Activated naive CD4-positive, alpha-beta T cell treated with anti-CD3 and anti-CD28 coated beads for 36 hours (primary cell): ENCODE data around the gene WSCD2. TPM values are rescaled to one million over a fixed set of nuclear protein-coding genes. Genes with fewer than 3 reads are reported as not detected.

Experiments
- CTCF ChIA-PET: fragments of 350-600 bp; sonication (Branson Sonifier 250); formaldehyde crosslinking; loops from one replicate; lab custom pipeline; 2021; ENCODE audit warnings: antibody characterized with exemption; lab: Charles Lee
- DNase-seq: peaks from one replicate; pipeline ENCODE4 v3.0.0-alpha.2; 2020
- H3K27ac Mint-ChIP-seq: one replicate; pipeline ENCODE4 v1.8.0; 2021; ENCODE audit warnings: mild to moderate bottlenecking, mixed read lengths
- H3K27me3 Mint-ChIP-seq: one replicate; pipeline ENCODE4 v1.8.0; 2021; ENCODE audit warnings: low read depth, mixed read lengths
- H3K36me3 Mint-ChIP-seq: one replicate; pipeline ENCODE4 v1.8.0; 2021; ENCODE audit warnings: low read depth, mixed read lengths
- H3K4me1 Mint-ChIP-seq: one replicate; pipeline ENCODE4 v1.8.0; 2021; ENCODE audit warnings: low read depth, mixed read lengths
- H3K4me3 Mint-ChIP-seq: one replicate; pipeline ENCODE4 v1.8.0; 2021; ENCODE audit warnings: mild to moderate bottlenecking, moderate library complexity, mixed read lengths
- H3K9me3 Mint-ChIP-seq: one replicate; pipeline ENCODE4 v1.8.0; 2021; ENCODE audit warnings: mixed read lengths
- intact Hi-C: fragments of 100-400 bp; cut with micrococcal nuclease; formaldehyde crosslinking; loops from one replicate; pipeline ENCODE4 v1.15.1; 2023
- total RNA-seq, 2 experiments: library from RNA; stranded (reverse); gene quantifications; one replicate each; pipeline ENCODE4 v1.2.3, GENCODE V29; 2021

Gene WSCD2
- total RNA-seq, 2 experiments from 2014 or later, result not detected

- Mint-ChIP-seq H3K27me3 (peaks cover 20% of the 10 kb centered on the region), H3K36me3 (no peaks in the 10 kb centered on the region), H3K4me1 (no peaks in the 10 kb centered on the region), H3K4me3 (no peak overlapping the region), H3K9me3 (peaks cover 3% of the 10 kb centered on the region), H3K27ac (no peak overlapping the region)
- intact Hi-C loops, result no loop called here
- CTCF ChIA-PET, result no interaction called here
- DNase-seq, result no peak
These were observed 7.2 kb upstream of the WSCD2 start for GRCh38 chr12:108121728-108122471.

- H3K36me3 Mint-ChIP-seq, result no peaks in the 10 kb centered on the region
- no peaks in the 10 kb centered on the region for H3K4me1 Mint-ChIP-seq
- no peak overlapping the region for H3K4me3 Mint-ChIP-seq
- peaks cover 27% of the 10 kb centered on the region for H3K27me3 Mint-ChIP-seq
- peaks cover 3% of the 10 kb centered on the region for H3K9me3 Mint-ChIP-seq
- intact Hi-C loops, result no loop called here
- no peak overlapping the region for H3K27ac Mint-ChIP-seq
- CTCF ChIA-PET, result no interaction called here
- DNase-seq, result no peak
These were observed 6.4 kb upstream of the WSCD2 start for GRCh38 chr12:108122644-108123043.

- Mint-ChIP-seq H3K36me3 (no peaks in the 10 kb centered on the region), H3K27ac (no peak overlapping the region), H3K9me3 (peaks cover 3% of the 10 kb centered on the region), H3K27me3 (peaks cover 28% of the 10 kb centered on the region), H3K4me1 (no peaks in the 10 kb centered on the region), H3K4me3 (no peak overlapping the region)
- CTCF ChIA-PET, result no interaction called here
- DNase-seq, result no peak
- intact Hi-C loops, result no loop called here
These were observed 5.7 kb upstream of the WSCD2 start for GRCh38 chr12:108123402-108123801.

- peaks cover 28% of the 10 kb centered on the region for H3K27me3 Mint-ChIP-seq
- peaks cover 2% of the 10 kb centered on the region for H3K4me1 Mint-ChIP-seq
- CTCF ChIA-PET, result no interaction called here
- no peak overlapping the region for H3K27ac Mint-ChIP-seq
- no peak overlapping the region for H3K4me3 Mint-ChIP-seq
- intact Hi-C loops, result no loop called here
- no peak for DNase-seq
- H3K9me3 Mint-ChIP-seq, result peaks cover 3% of the 10 kb centered on the region
- H3K36me3 Mint-ChIP-seq, result no peaks in the 10 kb centered on the region
These were observed 4.0 kb upstream of the WSCD2 start for GRCh38 chr12:108125073-108125472.

GRCh38 chr12:108126212-108126611 lies 2.9 kb upstream of the WSCD2 start:
- CTCF ChIA-PET, result no interaction called here
- DNase-seq, result no peak
- Mint-ChIP-seq H3K36me3 (no peaks in the 10 kb centered on the region), H3K4me3 (no peak overlapping the region), H3K27ac (no peak overlapping the region), H3K9me3 (peaks cover 3% of the 10 kb centered on the region), H3K4me1 (peaks cover 2% of the 10 kb centered on the region), H3K27me3 (peaks cover 30% of the 10 kb centered on the region)
- intact Hi-C loops, result no loop called here

- H3K27ac Mint-ChIP-seq, result no peak overlapping the region
- CTCF ChIA-PET, result no interaction called here
- H3K9me3 Mint-ChIP-seq, result peaks cover 3% of the 10 kb centered on the region
- H3K36me3 Mint-ChIP-seq, result no peaks in the 10 kb centered on the region
- H3K27me3 Mint-ChIP-seq, result peaks cover 31% of the 10 kb centered on the region
- intact Hi-C loops, result no loop called here
- peaks cover 2% of the 10 kb centered on the region for H3K4me1 Mint-ChIP-seq
- no peak overlapping the region for H3K4me3 Mint-ChIP-seq
- DNase-seq, result no peak
These were observed 2.0 kb upstream of the WSCD2 start for GRCh38 chr12:108126990-108127501.

- DNase-seq, result no peak
- CTCF ChIA-PET, result no interaction called here
- H3K9me3 Mint-ChIP-seq, result peaks cover 2% of the 10 kb centered on the region
- H3K27ac Mint-ChIP-seq, result no peak overlapping the region
- intact Hi-C loops, result no loop called here
- peaks cover 34% of the 10 kb centered on the region for H3K27me3 Mint-ChIP-seq
- no peak overlapping the region for H3K4me3 Mint-ChIP-seq
- H3K4me1 Mint-ChIP-seq, result peaks cover 2% of the 10 kb centered on the region
- H3K36me3 Mint-ChIP-seq, result no peaks in the 10 kb centered on the region
These were observed 1.4 kb upstream of the WSCD2 start for GRCh38 chr12:108127654-108128053.

GRCh38 chr12:108128221-108129016 lies 669 bp upstream of the WSCD2 start:
- CTCF ChIA-PET, result no interaction called here
- no peak overlapping the region for H3K27ac Mint-ChIP-seq
- no peaks in the 10 kb centered on the region for H3K9me3 Mint-ChIP-seq
- DNase-seq, result no peak
- intact Hi-C loops, result no loop called here
- H3K4me3 Mint-ChIP-seq, result no peak overlapping the region
- peaks cover 2% of the 10 kb centered on the region for H3K4me1 Mint-ChIP-seq
- H3K27me3 Mint-ChIP-seq, result peaks cover 35% of the 10 kb centered on the region
- no peaks in the 10 kb centered on the region for H3K36me3 Mint-ChIP-seq

GRCh38 chr12:108131035-108131434 lies 1.9 kb downstream of the WSCD2 start:
- CTCF ChIA-PET, result no interaction called here
- no peaks in the 10 kb centered on the region for H3K36me3 Mint-ChIP-seq
- no peak overlapping the region for H3K27ac Mint-ChIP-seq
- no peaks in the 10 kb centered on the region for H3K9me3 Mint-ChIP-seq
- peaks cover 32% of the 10 kb centered on the region for H3K27me3 Mint-ChIP-seq
- intact Hi-C loops, result no loop called here
- no peak for DNase-seq
- peaks cover 2% of the 10 kb centered on the region for H3K4me1 Mint-ChIP-seq
- H3K4me3 Mint-ChIP-seq, result no peak overlapping the region

- peaks cover 2% of the 10 kb centered on the region for H3K4me1 Mint-ChIP-seq
- DNase-seq, result no peak
- H3K36me3 Mint-ChIP-seq, result no peaks in the 10 kb centered on the region
- H3K9me3 Mint-ChIP-seq, result no peaks in the 10 kb centered on the region
- intact Hi-C loops, result no loop called here
- H3K27me3 Mint-ChIP-seq, result peaks cover 29% of the 10 kb centered on the region
- CTCF ChIA-PET, result interaction anchor here (0.6 kb wide), 1 partner anchor 58 kb away, joined by 3 read pairs; no protein-coding TSS in a partner anchor
- no peak overlapping the region for H3K27ac Mint-ChIP-seq
- no peak overlapping the region for H3K4me3 Mint-ChIP-seq
These were observed 2.6 kb downstream of the WSCD2 start for GRCh38 chr12:108131657-108132126.

- H3K9me3 Mint-ChIP-seq, result no peaks in the 10 kb centered on the region
- no peak overlapping the region for H3K4me3 Mint-ChIP-seq
- no peak overlapping the region for H3K27ac Mint-ChIP-seq
- intact Hi-C loops, result no loop called here
- peaks cover 17% of the 10 kb centered on the region for H3K27me3 Mint-ChIP-seq
- H3K36me3 Mint-ChIP-seq, result no peaks in the 10 kb centered on the region
- DNase-seq, result no peak
- peaks cover 2% of the 10 kb centered on the region for H3K4me1 Mint-ChIP-seq
- CTCF ChIA-PET, result no interaction called here
These were observed 4.4 kb downstream of the WSCD2 start for GRCh38 chr12:108133482-108133881.

GRCh38 chr12:108134744-108135143 lies 5.7 kb downstream of the WSCD2 start:
- no peak for DNase-seq
- Mint-ChIP-seq H3K4me3 (no peak overlapping the region), H3K36me3 (no peaks in the 10 kb centered on the region), H3K9me3 (no peaks in the 10 kb centered on the region), H3K27ac (no peak overlapping the region), H3K4me1 (no peaks in the 10 kb centered on the region), H3K27me3 (peaks cover 12% of the 10 kb centered on the region)
- CTCF ChIA-PET, result no interaction called here
- intact Hi-C loops, result no loop called here
